GM19023 (cell line): ENCODE measurements around the gene KHNYN.
"Not testable (repeated sequence)": the region's sequence is repeated elsewhere in the genome, so short reads cannot be mapped to it uniquely, and the experiment has no call there.

ENCODE experiments used
- ATAC-seq: cut with Tn5 transposase; IDR thresholded peaks from one replicate; pipeline ENCODE4 v1.9.1; 2021; ENCODE audit warnings: mild to moderate bottlenecking, moderate library complexity; ENCODE audit not compliant: unreplicated experiment

Gene KHNYN

DNA sequence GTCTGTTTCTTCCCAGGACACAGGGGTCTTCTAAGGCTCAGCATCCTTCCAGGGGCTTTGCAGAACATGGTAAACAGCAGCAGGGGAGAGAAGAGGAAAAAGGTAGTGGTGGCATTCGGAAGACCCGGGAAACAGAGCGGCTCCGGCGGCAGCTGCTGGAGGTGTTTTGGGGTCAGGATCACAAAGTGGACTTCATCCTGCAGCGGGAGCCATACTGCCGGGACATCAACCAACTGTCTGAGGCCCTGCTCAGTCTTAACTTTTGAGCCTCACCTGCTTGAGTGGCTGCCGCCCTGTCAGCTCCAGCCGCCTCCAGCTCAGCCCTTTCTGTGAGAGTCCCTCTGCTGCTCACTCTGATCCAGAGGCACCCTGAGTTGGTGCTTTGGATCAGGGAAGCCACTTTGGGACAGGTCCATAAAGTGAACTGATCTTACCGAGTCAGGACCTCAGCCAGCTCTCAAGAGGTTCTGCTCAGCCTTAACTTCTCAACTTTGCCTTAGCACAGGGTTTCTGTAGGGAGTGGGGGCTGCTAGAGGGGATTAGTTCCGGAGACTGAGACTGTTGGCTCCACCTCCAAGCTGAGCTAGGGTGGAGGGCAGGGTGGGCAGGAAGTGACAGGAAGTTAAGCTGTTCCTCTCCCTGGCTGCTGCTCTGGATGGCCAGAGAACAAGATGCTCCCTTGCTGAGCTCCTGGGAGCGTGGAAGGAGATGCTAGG, 7.4 kb downstream of the KHNYN start:
- ATAC-seq: no peak

DNA sequence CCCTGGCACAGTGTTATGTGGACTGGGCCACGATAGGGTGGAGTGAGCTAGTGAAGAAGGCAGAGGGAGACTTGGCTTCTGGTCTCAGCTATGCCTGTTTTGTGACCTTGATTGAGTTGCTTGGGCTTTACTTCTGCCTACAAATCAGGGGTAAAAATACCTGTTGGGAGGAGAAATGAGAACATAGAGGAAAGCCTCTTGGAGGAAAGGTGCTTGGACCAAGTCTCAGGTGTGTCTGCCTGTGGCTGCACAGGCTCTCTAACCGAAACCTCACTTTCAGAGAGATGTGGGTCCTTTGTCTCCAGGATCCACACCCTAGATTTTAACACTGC, 7.9 kb downstream of the KHNYN start:
- ATAC-seq: no peak

DNA sequence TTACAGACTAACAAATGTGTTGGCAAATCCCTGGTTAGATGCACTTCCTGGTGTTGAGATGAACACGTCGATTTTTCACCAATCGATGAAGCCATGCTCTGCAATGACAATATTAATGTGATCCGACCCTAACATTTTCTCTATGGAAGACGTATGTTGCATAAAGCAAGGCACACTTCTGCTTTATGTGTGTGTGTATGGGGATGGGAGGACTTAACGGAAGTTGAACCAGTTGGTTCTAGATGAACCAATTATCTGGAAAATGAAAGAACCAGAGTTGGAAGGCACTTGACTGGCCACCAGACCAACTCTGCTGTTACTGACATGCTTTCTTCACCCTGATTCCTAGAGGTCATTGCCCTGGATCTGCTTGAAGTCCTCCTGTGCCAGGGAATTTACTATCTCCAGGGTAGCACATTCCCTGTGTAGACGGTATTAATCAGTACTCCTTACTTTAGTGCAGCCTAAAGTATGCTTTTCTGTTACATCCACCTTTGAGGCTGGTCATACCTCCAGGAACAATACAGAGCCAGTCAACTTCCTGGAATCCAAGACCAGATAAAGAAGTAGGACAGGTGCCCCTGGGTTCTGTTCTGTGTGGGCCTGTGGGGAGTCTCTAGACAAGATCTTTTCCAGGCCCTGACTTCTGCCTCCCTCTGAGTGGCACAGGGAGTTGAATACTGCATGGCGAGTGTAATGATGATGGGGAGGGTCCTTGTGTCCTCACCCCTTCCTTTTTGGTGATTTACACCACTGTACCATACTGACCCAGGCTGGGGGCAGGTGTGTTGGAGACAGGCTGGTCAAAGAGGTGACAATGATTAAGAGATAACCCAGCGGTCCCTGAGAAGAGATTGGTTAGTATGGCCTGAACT, 8.7 kb downstream of the KHNYN start:
- ATAC-seq: no peak

DNA sequence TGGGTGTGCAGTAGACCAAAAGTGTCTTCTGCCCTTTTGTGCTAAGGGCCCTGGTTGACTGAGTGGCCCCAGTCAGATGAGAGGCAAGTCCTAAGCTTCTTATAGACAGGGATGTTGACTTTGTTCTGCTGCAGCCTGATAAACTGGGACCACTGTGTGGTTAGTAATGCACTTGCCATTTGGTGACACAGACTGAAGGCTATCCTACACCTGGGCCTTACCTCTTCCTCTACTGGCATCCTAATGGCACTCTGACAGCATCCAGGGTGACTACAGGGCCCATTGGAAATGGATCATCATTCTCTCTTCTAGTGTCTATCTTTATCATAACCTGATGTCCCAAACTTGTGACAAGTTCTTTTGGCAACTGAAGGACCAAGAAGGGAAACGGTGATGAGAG, 9.5 kb downstream of the KHNYN start:
- ATAC-seq: no peak

DNA sequence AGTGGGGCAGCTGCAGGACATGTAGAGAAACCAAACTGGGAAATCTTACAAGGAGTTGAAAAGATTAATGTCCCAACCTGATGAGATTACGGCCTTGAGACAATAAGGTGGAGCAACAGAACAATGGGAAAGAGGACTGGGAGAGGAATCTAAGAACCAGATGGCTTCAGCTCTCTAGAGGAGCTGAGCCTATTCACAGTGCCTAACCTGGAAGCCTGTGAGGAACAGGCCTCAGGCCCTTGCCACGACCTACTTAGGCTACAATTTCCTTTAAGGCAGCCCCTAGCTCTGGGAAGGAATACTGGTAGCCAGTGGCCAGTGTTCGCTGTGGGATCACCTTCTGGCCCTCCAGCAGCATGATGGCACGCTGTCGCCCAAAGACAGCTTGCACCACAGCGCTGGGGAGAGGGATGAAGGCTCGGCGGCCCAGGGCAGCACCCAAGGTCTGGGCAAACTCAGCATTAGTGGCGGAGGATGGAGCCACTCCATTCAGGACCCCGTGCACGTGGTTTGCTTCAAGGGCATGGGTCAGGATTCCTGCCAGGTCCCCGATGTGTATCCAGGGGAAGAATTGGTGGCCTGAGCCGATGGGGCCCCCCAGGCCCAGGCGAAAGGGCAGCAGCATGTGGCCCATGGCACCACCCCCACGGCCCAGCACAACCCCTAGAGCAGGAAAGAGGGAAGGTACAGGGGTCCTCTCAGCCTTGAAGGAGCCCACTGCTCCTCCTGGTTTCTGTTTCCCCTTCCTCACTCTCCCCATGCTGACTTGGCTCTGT, 10.3 kb downstream of the KHNYN start:
- no peak for ATAC-seq

DNA sequence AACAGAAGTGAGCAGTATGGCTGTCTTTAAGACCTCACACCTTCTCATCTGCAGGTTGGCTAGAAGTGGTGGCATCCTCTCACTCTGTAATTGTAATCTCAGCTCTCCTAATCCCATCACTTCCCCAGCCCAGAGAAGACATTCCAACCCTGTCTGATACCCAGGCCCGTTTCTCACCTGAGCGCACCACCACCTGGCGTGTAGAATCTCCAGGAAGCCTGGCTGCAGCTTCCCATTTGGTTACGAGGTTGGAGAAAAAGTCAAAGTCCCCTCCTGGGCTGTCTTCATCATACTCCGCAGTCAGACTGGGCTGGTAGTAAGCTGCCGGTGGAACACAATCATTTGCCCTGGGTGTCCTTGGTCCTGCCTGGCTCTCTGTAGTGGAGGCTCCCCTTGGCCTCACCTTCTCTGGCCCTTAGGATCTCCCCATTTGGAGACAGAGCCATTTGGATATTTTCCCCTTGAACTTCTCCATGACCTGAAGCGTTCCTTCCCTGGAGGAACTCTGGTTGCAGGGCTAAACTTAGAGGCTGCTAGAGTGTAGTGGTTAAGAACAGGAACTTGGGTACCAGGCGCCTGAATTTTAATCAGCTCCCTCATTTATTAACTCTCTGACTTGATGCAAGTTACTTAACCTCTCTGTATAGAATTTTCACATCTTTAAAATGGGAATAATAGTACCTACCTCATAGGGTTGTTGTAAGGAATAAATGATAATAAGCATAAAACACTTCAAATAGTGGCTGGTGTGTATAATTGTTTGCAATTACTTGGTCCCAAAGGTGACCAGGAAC, 11.0 kb downstream of the KHNYN start:
- no peak for ATAC-seq

DNA sequence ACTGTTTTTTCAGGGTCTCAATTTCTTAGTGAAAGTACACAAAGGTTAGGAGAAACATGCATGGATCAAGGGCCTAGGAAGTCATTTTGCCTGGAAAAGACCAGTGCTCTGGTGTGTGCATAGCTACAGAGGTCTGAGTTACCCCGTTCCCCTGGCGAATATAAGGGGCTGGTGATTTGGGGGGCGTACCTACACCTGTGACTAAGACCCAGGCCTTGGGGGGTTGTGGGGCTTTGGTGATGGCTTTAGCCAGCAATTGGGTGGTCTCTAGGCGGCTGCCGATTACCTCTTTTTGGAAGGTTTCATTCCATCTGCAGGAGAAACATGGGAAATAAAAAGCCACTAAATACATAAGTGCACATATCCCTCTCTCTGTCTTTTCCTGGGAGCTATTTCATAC, 11.7 kb downstream of the KHNYN start:
- no peak for ATAC-seq

DNA sequence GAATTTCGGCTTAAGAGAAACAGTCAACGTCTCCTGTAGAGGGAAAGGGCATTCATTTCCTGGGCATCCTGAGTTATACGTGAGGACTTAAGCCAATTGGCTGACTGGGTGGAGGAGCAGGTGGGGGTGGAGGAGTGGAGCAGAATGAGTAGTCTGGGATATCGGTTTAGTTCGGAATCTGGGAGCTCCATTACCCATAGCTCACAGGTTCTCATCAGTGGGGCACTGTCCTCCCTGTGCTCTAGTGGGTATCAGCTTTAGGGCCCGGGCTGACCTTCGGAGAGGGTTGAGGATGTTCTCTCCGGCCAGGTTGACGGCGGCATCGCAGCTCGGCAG, 12.1 kb downstream of the KHNYN start:
- no peak for ATAC-seq

DNA sequence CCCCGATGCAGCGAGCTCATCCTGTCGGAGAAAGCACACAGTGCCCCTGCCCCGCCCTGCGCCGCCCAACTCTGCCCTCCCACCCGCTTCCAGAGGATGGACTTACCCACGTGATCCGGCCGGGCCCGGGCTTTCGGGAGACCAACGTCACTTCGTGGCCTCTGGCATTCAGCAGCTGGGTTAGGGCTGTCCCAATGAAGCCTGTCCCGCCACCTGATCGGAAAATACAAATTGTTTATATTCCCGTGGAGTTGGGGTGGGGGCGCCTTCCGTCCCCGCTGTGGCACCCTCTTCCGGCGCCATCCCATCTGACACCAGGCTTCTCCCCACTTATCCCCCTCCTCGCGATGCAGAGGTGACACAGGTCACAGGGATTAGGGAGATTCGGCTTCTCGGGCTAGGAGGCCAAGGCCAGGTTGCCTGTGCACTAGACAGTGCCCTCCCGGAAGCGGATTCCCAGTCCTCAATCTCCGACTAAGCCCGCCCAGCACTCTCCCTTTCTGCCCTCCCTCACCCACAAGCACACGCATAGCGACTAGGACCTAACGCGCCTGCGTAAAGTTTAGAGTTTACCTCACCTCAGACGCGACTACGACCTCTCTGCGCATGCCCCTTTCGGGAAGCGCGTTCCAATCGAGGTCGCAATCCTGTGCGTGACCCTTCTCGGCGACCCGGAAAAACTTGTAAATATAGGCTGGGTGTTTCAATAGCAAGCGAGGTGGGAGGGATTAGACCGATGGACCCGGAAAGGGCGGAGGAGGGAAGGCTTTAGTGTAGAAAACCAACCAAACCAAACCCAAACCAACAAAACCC, 12.7 kb downstream of the KHNYN start, which contains the start of gene SDR39U1:
Gene SDR39U1 (minus strand): TSS at position 537 of the 813 bp plus-strand sequence. CDS start 7 bp downstream, at position 530.
- peak; percentile 88 for ATAC-seq

DNA sequence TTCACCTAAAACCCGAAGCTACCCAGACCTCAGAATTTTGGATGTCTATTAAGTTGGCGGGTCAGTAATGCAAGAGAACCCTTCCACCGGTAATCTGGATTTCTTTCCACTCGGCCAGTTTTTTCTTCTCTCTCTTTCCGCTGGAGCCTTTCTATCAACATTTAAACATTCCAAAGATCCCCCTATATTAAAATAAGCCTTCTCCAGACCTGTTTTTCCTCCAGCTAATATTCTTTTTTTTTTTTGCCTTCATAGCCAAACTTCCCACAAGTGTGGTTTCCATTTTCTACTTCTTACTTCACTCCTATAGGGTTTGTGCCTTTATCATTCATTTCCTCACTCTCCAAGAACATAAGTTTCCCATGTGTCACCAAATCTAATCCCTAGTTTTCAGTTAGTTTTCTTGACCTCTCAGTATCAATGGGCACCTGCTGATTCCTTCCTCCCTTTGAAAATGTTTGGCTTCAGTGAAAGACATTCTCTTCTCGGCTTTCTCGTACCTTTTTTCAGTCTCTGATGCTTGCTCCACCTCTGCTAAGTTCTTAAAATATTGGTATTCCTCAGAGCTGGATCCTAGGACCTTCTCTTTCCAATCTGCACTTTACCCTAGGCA, 13.4 kb downstream of the KHNYN start:
- ATAC-seq: no peak

DNA sequence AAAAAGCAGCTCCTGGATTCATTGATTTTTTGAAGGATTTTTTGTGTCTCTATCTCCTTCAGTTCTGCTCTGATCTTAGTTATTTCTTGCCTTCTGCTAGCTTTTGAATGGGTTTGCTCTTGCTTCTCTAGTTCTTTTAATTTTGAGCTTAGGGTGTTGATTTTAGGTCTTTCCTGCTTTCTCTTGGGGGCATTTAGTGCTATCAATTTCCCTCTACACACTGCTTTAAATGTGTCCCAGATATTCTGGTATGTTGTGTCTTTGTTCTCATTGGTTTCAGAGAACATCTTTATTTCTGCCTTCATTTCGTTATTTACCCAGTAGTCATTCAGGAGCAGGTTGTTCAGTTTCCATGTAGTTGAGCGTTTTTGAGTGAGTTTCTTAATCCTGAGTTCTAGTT, 21.1 kb downstream of the KHNYN start:
- ATAC-seq: not testable (repeated sequence)

DNA sequence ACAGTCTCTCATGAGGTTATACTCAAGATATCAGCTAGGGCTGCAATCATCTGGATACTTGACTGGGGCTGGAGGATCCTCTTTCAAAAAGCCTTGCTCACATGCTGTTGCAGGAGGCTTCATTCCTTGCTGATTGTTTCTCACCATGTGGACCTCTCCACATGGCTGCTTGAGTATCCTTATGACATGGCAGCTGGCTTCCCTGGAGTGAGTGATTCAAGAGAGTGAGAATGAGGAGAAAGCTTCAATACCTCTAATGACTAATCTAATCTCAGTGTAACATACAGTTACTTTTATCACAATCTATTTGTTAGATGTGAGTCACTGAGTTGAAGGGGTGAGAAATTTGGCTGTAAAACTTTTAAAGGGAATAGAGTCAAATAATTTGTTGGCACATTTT, 27.2 kb downstream of the KHNYN start:
- no peak for ATAC-seq

DNA sequence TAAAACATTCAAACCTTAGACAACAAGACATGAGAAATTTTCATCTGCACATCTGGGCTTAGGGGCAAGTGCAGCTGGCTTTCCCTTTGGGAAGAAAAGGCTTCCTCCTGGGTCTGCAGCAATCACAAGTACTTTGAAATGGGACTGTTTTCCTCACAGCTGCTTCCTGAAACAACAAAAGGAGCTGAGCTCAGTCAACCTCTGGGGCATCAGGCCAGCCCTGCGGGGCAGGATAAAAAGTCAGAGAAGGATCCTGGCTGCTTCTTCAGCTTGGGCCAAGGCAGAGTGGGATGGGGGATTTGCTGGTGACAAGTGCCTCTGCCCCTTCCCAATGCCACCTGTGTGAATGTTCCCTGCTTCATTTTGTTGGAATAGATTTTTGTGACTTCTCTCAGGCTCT, 29.0 kb downstream of the KHNYN start:
- ATAC-seq: no peak

DNA sequence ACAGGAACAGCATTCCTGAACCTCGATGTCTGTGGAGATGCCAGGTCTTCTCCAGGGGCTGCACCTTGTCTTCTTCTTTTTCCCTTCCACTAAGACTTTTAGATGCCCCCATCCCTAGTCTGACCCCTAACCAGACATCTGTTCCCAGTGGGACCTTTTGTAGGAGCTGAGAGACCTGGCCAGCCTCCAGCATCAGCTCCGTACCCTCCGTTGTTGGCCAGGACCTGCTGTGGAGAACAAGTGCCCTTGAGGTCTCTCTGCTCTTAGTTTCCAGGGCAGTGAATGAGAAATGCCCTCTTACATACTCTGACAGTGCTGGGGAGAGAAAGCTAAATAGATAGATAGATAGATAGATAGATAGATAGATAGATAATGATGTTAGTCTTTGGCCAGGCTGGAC, 29.6 kb downstream of the KHNYN start:
- ATAC-seq: no peak

DNA sequence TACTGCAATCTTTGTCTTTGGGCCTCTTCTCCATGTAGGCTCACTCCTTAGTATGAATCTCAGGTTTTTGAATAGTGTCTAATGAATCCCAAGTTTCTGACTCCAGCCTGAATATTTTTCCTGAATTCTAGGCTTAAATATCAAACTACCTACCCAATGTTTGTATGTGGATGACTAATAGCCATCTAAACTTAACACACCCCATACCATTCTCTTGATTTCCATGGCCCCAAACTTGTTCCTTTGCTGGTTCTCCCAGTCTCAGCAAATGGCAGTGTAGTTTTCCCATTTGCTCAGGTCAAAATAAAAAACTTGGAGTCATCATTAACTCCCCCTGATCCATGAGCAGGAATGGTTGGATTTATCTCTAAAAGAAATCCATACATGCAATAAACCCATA, 31.6 kb downstream of the KHNYN start:
- ATAC-seq: no peak

DNA sequence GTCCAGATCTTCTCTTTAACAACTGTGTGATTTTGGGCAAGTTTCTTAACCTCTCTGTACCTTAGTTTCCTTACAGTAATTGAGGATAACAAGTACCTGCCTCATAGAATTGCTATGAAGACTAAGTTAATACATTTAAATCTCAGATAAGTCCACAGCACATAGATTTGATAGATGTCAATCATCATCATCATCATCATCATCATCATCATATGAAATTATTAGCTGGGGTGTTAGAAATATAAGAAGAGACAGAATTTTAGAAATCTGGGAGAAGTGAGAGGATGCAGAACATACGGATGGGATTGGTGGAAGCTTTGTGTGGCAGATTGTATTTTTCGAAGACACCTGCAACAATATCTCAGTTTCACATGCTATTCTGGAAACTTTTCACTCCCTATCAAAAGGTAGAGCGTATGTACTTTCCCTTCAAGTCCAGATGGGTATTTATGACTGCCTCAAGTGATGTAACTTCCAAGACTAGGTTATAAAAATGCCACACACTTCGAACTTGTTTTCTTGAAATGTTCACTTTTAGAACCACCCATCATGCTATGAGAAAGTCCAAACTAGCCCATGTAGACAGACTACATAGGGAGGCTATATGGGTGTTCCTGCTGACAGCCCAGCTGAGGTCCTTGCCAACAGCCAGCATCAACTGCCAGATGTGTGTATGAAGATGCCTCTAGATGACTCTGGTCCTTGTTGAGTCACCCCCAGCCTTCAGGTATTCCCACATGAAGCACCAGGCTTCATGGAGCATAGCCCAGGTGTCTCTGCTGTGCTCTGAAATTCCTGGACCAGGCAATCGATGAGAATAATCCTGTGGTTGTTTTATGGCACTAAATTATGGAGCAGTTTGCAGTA, 33.5 kb downstream of the KHNYN start:
- no peak for ATAC-seq

DNA sequence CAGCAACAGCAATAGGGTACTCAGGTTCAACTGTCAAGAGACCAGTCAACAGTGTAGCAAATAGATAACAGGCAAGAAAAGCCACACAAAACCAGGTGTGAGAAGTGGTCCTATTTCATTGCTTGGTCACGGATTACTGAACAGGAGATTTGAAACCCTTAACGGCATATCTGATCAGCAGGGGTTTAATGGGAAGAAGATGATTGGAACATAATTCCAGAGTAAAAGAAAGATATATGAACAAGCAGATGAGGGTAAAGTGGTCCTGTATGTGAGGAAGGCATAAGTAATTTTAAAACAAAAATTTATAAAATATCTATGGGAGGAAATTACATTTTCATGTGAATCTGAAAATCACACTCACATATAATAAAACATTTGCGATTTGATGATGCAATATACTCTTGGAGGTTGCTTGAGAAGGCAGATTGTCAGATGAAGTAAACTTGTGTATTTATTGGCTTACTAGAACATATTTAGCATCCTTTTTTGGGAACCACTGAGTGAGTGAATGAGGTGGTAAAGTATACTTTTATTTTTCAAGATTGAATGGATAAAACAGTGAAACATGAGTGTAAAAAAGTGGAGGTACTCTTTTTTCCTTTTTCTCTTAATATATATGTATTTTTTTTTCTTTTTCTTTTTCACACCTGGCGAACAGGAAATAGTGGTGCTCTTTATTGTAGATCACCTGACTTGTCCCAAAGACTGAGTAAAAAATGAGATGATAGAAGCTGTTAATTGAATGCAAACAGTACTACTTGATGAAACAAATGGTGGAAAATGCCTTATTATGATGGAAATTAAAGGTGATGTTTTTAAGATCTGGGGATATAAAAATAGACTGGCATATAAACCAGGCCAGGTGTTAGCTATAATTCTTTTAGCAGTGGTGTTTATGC, 34.4 kb downstream of the KHNYN start:
- ATAC-seq: no peak

DNA sequence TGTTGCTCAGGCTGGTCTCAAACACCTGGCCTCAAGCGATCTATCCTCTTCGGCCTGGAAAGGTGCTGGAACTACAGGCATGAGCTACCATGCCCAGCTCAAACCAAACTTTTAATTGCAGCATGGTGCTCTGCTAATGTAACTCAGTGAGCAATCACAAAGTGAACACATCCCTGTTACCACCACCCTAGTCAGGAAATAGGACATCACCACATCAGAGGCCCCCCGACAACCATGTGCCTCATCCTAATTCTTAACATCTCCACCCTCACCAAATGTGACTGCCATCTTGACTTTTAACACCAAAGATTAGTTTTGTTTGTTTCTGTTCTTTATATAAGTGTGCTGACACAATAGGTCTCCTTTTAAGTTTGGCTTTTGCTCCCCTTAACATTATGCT, 35.6 kb downstream of the KHNYN start:
- no peak for ATAC-seq
